Uterus (tissue), 2 donors: ENCODE data around the gene CCDC102B.

ENCODE experiments used
- POLR2A ChIP-seq, 2 donors: fragments of 450-650 bp; IDR thresholded peaks; one replicate each; pipeline ENCODE4 v1.6.1; 2016; ENCODE audit warnings: antibody characterized with exemption in 2 of 2, mild to moderate bottlenecking in 1 of 2, moderate library complexity in 1 of 2
- TF ChIP-seq, protein P1 (sequence below), 4 experiments: fragments of 200-600 bp in 2 of 4; fragments of 450-650 bp in 2 of 4; sonication (generic) in 2 of 4; IDR thresholded peaks; one replicate each; pipeline ENCODE4 v1.5.1; 2016 to 2019; ENCODE audit warnings: antibody characterized with exemption in 4 of 4, mild to moderate bottlenecking in 2 of 4, moderate library complexity in 1 of 4

- TF ChIP-seq, protein P1, sequence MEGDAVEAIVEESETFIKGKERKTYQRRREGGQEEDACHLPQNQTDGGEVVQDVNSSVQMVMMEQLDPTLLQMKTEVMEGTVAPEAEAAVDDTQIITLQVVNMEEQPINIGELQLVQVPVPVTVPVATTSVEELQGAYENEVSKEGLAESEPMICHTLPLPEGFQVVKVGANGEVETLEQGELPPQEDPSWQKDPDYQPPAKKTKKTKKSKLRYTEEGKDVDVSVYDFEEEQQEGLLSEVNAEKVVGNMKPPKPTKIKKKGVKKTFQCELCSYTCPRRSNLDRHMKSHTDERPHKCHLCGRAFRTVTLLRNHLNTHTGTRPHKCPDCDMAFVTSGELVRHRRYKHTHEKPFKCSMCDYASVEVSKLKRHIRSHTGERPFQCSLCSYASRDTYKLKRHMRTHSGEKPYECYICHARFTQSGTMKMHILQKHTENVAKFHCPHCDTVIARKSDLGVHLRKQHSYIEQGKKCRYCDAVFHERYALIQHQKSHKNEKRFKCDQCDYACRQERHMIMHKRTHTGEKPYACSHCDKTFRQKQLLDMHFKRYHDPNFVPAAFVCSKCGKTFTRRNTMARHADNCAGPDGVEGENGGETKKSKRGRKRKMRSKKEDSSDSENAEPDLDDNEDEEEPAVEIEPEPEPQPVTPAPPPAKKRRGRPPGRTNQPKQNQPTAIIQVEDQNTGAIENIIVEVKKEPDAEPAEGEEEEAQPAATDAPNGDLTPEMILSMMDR (IDR thresholded peaks at IDR 0.05) = no peak
- TF ChIP-seq POLR2A (IDR thresholded peaks at IDR 0.05) = no peak
Measured at GRCh38 chr18:68940754-68941153, 142.9 kb downstream of the CCDC102B start.
